GM21390 (cell line): ENCODE results near the gene LMX1A.

Source experiments
- ATAC-seq: cut with Tn5 transposase; IDR thresholded peaks from one replicate; pipeline ENCODE4 v1.9.1; 2021; ENCODE audit not compliant: unreplicated experiment

Gene LMX1A

GRCh38 chr1:165355977-165356811 is at the start of gene LMX1A:
LMX1A (minus strand) TSS chr1:165356715; CDS start chr1:165355559, 1,156 bp downstream.
- ATAC-seq: no peak

DNA sequence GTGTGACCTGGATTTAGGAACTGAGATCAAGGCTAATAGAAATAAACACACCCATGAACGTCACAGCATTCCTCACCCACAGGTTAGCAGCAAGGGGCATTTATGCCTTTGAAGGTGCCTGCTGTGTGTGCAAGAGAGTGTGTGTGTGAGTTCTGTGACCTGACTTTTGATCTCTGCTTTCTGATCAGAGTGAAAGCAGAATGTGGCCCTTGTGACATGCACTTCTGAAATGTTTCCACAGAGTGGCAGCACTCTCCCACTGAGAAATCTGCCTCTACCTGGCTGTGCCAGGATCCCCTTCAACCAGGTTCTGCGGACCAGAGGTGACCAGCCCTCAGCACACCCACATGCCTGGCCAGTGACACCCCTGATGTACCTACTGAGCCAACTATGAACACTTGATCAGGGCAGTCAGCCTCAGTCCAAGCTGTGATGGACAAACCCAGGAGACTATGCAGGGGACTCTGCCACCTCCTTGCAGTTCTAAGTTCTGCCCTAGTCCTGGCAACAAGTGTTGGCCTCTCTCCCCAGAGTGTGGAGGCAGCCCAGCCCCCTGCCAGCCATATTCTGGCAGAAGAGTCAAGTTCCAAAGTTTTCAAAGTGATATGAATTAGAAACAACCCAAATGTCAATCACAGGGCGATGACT is 47.4 kb upstream of the LMX1A start:
- peak; percentile 79 for ATAC-seq

- ATAC-seq: no peak
These were observed 46.1 kb upstream of the LMX1A start for GRCh38 chr1:165402517-165403111.

GRCh38 chr1:165397944-165398343 is 41.4 kb upstream of the LMX1A start:
- ATAC-seq: no peak

DNA sequence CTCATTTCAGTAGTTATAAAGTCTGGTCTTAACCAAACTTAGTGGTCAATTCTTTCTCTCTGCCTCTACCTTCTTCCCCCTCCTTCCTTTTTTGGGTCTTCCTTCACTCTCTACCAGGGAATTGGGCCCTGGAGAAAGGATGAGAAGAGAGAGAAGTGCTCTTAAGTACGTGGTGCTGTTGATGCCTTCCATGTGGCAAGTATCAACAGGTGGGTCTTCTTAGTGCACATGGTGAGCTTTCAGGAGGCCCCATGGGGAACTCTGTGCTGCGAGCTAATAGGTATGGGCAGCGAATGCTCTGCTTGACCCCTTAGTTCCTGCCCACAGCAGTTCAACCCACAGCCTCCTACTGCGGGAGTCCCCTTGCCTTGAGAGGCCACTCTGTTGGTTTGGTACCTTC is 39.4 kb upstream of the LMX1A start:
- ATAC-seq: no peak

- no peak for ATAC-seq
These were observed 39.0 kb upstream of the LMX1A start for GRCh38 chr1:165395478-165395877.

DNA sequence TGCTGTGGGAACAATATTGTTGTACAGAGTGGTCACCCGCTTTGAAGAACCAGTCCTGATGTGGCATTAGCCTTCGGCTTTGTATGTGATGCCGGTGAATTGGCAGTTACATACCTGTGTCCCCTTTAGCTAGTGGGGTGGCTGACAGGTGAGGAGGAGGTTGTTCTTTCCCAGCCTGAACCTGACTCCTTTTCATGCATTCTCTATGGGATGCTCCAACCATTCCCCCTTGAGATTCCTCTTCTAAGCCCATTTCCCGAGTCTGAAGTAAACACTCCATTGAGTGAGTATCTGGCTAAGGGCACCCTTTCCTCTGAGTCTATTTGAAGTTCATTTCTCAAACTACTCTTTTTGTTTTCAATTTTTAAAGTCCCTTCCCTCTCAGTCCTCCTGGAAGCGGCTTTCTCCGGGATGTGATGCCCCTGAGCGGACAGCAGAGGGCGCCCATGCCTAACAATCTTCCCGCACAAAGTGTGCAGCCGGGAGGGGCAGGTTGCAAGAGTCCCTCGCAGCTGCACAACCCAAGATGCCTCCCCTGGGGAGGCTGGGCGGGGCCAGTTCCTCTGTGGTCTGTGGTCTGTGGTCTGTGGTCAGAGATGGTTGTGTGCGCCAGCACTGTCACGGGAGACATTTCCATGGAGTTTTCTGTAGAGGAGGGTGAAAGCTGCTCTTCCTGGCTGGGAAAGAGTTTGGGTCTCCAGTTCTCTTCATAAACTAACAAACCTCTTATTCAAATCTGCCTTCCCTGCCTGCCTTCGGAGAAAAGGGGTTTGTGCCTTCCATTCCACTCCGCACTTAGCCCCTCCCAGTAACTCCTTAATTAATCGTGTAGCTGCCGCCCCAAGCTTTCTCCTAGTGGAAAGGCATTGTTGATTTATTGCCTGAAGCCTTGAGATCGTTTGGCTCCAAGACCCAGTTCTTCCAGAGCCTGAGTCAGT is 36.4 kb upstream of the LMX1A start:
- peak; percentile 98 for ATAC-seq

- ATAC-seq: no peak
These were observed 33.1 kb upstream of the LMX1A start for GRCh38 chr1:165389609-165390008.

DNA sequence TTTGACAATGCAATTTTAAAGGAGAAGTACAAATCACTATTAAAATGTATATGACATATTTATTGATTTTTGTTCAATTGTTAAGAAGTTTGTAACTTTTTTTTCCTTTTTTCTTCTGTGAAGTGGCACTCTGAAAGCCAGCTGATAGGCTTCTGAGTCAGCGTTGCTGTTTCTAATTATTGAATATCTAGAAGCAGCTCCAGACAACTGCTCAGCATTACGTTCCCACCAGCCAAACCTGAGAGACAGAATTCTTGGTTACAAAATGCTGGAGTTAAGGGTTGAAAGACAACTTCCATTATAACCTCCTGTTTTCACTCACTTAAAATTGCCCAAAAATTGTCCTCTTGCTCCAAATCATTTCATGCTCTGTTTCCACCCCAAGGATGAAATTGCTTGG is 31.4 kb upstream of the LMX1A start:
- no peak for ATAC-seq

DNA sequence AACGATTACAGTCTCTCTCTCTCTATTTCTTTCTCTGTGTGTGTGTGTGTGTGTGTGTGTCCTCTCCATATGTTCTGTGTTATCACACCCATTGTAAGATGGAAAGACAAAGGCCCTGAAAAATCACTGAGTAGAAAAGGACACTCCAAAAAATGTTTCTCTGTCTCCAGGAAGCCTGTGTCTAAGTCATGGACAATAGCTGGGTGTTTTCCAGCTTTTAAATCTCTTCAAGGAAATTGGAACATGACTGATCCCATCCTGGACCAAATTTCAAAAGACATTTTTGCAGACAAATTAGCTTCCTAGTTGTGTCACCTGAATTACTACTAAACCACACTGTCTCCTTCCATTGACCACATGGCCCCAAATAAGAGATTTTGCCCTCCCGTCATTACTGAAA is 31.0 kb upstream of the LMX1A start:
- no peak for ATAC-seq

DNA sequence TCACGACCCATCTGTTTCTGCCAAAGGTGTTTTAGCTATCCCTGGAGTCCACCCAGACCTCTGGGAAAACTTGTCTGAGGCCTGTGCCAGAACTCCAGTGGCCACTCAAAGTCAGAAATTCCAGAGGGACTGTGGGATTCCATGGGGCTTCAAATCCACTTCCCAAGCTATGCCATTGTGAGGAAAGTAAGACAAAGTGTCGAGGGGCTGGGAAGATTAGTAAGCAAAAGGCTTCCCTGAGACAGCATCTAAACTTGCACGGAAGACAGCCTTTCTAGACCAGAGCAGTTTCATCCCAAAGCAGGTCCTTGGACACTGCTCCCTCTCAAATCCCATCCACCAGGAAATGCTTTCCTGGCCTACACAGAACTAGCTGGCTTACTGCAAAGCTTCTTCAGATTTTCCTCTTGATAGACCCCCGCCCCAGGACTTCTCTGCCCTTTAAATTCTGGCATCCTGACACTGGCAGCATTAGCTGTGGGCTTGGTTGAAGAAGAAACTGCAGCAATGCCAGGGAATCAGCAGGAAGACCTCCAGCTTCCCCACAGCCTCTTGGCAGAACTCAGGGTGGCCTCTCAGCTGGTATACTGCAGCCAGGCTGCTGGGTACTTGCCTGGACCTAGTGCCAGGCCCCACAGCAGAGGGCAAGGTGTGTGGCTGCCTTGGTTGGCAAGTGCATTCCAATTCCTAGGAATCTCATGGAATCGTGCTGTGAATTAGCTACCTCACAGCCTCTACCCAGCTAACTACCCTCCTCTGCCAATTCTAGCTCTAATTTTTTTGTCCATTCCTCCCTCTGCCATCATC is 27.3 kb upstream of the LMX1A start:
- no peak for ATAC-seq

DNA sequence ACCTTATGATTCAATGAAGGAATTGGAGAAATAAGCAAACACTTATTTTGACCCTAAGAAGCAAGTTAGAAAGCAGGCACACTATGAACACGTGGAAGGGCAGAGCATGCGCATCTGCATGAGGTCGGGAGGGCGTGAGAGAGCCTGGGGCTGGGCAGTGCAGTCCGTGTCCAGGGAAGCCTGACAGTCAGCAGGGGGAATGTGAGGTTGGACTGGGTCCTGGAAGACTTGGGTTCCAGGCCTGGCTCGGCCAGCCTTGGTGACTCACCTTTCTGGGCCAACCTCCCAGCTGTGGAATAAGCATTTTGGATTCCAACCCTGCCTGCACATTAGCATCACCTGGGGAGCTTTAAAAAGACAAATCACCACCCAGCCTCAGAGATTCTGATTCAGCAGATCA is 26.6 kb upstream of the LMX1A start:
- ATAC-seq: no peak

DNA sequence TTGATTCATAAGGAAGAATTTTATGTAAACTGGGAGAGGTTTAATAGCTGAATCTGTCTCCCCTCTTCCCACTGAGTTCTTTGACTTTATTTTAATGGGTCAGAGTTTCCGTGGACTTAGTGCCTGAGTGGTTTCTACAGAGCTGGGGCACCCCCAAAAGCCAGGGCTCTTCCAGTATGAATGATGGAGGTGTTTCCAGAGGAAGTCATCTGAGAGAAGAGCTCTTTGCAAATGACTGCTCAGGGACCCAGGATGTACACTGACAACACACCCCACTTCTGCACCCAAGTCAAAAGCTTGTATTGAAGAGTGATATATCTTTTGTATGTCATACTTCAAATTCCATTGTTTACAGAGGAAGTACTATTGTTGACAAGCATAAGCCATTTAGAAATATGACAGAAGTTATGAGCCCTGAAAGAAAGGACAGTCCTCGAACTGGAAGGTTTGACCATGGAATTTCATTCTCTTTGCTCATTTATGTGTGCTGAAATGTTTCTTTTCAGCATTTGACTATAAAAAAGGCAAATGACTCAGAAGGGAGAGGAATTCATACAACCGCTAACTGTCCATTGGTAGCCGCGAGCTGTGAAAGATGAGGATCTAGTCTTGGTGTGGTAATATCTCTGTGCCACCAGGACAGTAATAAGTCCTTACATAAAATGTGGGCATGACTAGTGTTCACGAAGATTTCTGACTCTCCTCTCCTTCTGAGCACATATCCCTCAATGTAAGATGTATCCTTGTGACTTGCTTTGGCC is 25.4 kb upstream of the LMX1A start:
- no peak for ATAC-seq

- ATAC-seq: no peak
These were observed 20.3 kb upstream of the LMX1A start for GRCh38 chr1:165376811-165377311.

DNA sequence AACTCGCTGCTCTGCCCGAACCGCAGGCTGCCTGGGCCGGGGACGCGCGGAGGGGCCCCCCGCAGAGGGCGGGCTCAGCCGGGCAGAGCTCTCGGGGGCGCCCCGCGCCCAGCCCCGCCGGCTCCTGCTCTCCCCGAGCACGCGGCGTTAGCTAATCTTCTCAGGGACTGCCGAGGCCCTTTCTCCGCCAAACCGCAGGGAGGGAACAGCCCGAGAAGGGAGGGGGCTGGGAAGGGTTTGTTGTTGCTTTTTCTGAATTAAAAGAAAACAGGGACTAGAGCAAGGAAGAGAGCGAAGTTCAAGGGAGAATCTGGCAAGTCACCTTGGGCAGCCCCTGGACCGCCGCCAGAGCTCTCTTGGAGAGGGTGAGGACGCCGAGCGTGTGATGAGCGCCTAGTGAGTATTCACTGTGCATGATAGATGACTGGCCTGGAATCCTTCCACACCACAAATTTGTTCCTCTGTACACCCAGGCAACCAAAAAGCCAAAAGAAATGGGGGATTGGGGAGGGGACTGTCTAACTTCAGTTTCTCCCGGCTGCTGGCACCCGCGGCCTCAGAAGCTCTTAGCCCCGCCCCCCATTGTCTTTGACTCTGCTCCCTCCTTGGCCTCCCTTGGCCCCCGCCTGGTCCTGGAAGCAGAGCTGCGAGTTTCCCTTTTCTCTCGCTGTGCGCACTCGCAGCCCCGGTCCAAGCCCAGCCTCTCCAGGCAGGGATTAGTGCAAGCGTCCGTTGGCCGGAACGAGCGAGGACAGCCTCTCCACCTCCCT is 19.7 kb upstream of the LMX1A start:
- no peak for ATAC-seq

DNA sequence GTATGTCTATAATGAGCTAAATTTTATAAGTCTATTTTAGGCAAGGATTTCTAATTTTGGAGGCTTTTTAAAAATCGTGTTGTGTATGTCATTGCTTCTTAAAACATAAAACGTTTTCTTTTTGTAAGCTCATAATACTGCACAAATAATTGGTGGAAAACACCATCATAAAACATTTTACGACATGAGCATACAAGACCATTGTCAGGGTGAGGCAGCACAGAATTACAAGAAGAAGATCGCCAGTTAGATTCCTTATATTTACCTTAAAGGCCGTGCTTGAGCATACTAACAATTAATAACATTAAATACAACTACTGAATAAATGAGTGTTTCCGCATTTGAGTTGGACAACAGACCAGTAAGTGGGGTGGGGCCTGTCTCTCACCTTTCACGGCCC is 19.1 kb upstream of the LMX1A start:
- ATAC-seq: no peak

DNA sequence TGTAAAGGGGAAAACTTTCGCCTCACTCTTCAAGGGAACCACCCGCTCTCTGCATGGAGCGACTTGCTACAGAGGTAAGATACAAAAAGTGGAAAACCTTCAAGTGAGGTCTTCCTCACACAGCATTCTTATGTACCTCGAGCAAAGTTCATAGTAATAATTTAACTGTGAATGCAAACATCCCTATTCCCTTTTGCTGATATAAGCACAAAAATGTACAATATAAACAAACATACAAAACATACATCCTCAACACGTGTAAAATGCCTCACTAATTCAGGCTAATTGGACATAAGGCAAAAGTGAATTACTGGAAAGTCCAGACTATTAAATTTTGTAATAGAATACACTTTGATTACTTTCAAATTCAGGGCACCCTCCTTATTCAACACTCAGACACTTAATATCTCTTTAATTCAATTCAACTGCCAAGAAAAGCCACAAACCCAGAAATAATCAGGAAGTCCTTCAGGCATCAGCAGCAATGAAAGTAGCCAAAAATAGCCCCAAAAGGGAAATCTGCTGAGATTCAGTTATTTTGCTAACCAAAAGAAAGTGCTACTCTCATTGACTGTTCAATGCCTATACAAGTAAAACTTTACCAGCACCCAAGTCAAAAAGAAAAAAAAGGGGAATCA is 15.2 kb upstream of the LMX1A start:
- ATAC-seq: no peak

GRCh38 chr1:165369255-165369848 is 12.8 kb upstream of the LMX1A start:
- ATAC-seq: peak; percentile 68
